Measurements from ENCODE around the gene GSX2. TPM values are rescaled to one million over a fixed set of nuclear protein-coding genes. Genes with fewer than 3 reads are reported as not detected.
A peak's percentile ranks its signal among the peaks of the same experiment; 100 is the strongest.

Gene GSX2
- total RNA-seq, 1 donor from 2014 or later: not detected

DNA sequence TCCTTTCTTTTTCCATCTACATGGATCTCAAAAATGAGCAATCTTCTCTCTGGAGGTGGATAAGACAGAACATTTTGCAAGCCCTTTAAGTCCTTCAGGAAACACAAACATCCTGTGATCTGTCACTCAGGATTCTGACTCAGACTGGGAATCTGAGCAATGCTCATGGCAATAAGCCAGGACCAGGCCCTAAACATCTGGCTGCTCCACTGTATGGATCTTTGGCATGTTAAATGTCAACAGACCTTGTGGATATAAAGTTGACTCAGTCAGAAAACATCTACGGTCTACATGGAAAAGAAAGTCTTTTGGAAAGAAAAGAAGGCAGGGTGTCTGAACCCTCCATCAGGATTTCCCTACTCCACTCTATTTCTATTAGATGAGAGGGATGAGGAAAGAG, 17.8 kb upstream of the GSX2 start:
- Mint-ChIP-seq H3K9me3 (no peaks in the 10 kb centered on the region), H3K27ac (ENCODE audit: unreplicated experiment) (no peak overlapping the region), H3K27me3 (ENCODE audit: low read depth) (peaks cover 44% of the 10 kb centered on the region), H3K4me1 (no peaks in the 10 kb centered on the region), H3K36me3 (ENCODE audit: low read depth) (no peaks in the 10 kb centered on the region), H3K4me3 (no peak overlapping the region)
- TF ChIP-seq, protein P1, sequence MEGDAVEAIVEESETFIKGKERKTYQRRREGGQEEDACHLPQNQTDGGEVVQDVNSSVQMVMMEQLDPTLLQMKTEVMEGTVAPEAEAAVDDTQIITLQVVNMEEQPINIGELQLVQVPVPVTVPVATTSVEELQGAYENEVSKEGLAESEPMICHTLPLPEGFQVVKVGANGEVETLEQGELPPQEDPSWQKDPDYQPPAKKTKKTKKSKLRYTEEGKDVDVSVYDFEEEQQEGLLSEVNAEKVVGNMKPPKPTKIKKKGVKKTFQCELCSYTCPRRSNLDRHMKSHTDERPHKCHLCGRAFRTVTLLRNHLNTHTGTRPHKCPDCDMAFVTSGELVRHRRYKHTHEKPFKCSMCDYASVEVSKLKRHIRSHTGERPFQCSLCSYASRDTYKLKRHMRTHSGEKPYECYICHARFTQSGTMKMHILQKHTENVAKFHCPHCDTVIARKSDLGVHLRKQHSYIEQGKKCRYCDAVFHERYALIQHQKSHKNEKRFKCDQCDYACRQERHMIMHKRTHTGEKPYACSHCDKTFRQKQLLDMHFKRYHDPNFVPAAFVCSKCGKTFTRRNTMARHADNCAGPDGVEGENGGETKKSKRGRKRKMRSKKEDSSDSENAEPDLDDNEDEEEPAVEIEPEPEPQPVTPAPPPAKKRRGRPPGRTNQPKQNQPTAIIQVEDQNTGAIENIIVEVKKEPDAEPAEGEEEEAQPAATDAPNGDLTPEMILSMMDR (conservative IDR thresholded peaks at IDR 0.05): no peak
- no peak for DNase-seq (ENCODE audit: low read depth, low spot score)

DNA sequence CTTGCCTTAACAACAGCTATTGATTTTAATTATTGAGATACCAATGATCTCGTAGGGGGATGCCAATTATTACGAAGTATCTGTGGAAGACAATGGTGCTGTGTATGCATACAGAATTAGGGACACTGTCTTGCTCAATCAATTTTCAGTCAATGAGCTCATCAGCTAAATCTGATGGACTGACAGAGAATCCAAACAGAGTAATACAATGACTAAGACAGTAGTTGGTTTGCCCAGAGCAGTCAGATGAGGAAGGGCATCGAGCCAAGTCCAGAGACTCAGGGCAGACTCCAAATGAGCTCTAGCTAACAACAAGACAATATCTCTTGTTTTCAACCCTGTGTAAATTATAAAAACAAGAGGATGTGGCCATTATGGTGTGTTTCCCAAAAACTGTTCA, 14.7 kb upstream of the GSX2 start:
- DNase-seq (ENCODE audit: low read depth, low spot score): no peak
- Mint-ChIP-seq H3K4me3 (no peak overlapping the region), H3K9me3 (no peaks in the 10 kb centered on the region), H3K4me1 (no peaks in the 10 kb centered on the region), H3K27me3 (ENCODE audit: low read depth) (peaks cover 57% of the 10 kb centered on the region), H3K27ac (ENCODE audit: unreplicated experiment) (no peak overlapping the region), H3K36me3 (ENCODE audit: low read depth) (no peaks in the 10 kb centered on the region)
- TF ChIP-seq, protein P1 (conservative IDR thresholded peaks at IDR 0.05): no peak

DNA sequence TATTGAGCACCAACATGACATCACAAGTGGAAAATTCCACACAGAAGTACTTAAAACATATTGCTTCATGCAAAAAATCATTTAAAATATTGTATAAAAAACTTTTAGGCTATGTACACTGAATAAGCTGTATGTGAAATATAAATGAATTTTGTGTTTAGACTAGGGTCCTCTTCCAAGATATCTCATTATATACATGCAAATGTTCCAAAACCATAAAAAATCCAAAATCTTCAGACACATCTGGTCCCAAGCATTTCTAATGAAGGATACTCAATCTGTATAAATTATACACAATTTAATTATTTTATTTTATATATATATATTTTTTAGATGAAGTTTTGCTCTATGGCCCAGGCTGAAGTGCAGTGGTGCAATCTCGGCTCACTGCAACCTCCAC, 10.1 kb upstream of the GSX2 start:
- Mint-ChIP-seq H3K4me1 (peaks cover 15% of the 10 kb centered on the region), H3K27me3 (ENCODE audit: low read depth) (peaks cover 94% of the 10 kb centered on the region), H3K9me3 (no peaks in the 10 kb centered on the region), H3K4me3 (no peak overlapping the region), H3K27ac (ENCODE audit: unreplicated experiment) (no peak overlapping the region), H3K36me3 (ENCODE audit: low read depth) (no peaks in the 10 kb centered on the region)
- TF ChIP-seq, protein P1 (conservative IDR thresholded peaks at IDR 0.05): no peak
- no peak for DNase-seq (ENCODE audit: low read depth, low spot score)

DNA sequence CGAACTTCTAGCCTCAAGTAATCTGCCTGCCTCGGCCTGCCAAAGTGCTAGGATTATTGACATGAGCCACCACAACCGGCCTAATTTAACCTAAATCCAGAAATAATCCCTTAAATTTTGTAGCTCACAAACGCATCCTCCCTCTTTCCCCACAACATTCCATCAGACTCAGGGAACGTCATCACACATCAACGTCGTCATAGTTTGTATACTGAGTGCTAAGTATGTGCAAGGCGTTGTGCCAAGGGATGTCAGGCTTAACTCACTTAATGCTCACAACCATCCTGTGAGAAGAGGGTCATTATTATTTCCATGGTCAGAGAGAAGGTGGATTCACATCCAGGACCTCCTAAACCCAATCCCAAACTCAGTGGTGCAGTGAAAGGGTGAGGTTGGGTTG, 9.6 kb upstream of the GSX2 start:
- Mint-ChIP-seq H3K27ac (ENCODE audit: unreplicated experiment) (no peak overlapping the region), H3K27me3 (ENCODE audit: low read depth) (peaks cover 96% of the 10 kb centered on the region), H3K4me3 (no peak overlapping the region)

DNA sequence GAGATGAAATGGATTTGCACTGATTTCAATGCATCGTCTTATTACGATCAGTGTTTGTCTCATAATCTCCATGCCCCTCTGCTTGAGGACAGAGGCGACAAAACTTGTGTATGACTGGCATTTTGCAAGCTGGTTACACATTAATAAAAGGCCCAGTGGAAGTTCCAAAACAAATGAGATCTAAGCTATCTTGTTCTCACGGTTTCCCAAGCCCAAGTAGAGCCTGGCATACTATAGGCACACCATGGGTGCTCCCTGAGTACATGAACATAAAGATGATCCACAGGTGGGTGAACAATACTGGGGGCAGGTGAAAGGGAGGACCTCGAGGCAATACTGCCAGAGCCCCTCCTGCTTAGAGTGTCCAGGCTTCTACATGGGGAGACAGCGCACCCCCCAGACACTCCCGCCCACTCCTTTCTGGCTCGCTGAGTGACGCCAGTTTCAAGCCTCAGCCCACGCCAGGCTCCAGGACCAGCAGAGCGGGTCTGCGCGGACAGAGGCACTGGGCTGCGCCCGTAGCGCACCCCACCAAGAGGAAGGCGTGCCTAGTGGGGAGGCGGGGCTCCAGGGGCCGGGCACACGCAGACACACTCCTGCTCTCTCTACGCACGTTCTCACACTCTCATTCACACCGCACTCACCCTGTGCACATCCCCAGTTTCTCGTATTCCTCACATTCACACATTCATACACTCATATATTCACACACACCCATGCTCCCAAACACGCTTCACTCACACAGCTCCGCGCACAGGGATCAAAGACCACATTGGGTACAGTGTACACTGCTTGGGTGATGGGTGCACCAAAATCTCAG, 8.9 kb upstream of the GSX2 start:
- Mint-ChIP-seq H3K36me3 (ENCODE audit: low read depth) (no peaks in the 10 kb centered on the region), H3K27ac (ENCODE audit: unreplicated experiment) (no peak overlapping the region), H3K4me1 (peaks cover 26% of the 10 kb centered on the region), H3K4me3 (peak overlapping the region; percentile 74), H3K27me3 (ENCODE audit: low read depth) (peaks cover 96% of the 10 kb centered on the region), H3K9me3 (no peaks in the 10 kb centered on the region)
- TF ChIP-seq, protein P1 (conservative IDR thresholded peaks at IDR 0.05): no peak
- no peak for DNase-seq (ENCODE audit: low read depth, low spot score)

More for the DNA sequence above, 9.6 kb upstream of the GSX2 start:
- H3K4me1 Mint-ChIP-seq: peaks cover 20% of the 10 kb centered on the region
- no peak for DNase-seq (ENCODE audit: low read depth, low spot score)
- no peaks in the 10 kb centered on the region for H3K9me3 Mint-ChIP-seq
- no peaks in the 10 kb centered on the region for H3K36me3 Mint-ChIP-seq (ENCODE audit: low read depth)
- TF ChIP-seq, protein P1 (conservative IDR thresholded peaks at IDR 0.05): no peak

Measured in neural crest cell (in vitro differentiated cells).